Astrocyte (in vitro differentiated cells and primary cell): ENCODE measurements around the gene VPS11.

ENCODE experiments used
- EZH2 ChIP-seq: IDR thresholded peaks from 2 replicates; pipeline ENCODE4 v1.6.1; 2012; ENCODE audit warnings: mild to moderate bottlenecking, low read length, inconsistent platforms; ENCODE audit not compliant: insufficient read depth
- TF ChIP-seq, protein P1 (sequence below): IDR thresholded peaks from 2 replicates; pipeline ENCODE4 v1.5.1; 2011; ENCODE audit warnings: low read depth, mild to moderate bottlenecking, inconsistent platforms, low read length, moderate library complexity; ENCODE audit not compliant: insufficient read depth

DNA sequence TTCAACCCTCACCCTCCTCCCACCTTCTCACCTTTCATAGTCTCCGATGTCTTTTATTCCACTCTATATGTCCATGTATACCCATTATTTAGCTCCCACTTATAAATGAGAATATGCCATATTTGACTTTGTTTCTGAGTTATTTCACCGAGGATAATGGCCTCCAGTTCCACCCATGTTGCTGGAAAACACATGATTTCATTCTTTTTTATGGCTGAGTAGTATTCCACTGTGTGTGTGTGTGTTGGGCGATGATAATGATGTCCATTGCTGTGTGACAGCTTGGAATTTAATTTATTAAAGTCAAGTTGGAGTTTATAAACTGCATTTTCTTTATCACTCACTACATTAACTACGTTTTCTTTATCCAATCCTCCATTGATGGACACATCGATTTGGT lies 50.6 kb downstream of the VPS11 start:
- no peak for TF ChIP-seq EZH2
- TF ChIP-seq, protein P1, sequence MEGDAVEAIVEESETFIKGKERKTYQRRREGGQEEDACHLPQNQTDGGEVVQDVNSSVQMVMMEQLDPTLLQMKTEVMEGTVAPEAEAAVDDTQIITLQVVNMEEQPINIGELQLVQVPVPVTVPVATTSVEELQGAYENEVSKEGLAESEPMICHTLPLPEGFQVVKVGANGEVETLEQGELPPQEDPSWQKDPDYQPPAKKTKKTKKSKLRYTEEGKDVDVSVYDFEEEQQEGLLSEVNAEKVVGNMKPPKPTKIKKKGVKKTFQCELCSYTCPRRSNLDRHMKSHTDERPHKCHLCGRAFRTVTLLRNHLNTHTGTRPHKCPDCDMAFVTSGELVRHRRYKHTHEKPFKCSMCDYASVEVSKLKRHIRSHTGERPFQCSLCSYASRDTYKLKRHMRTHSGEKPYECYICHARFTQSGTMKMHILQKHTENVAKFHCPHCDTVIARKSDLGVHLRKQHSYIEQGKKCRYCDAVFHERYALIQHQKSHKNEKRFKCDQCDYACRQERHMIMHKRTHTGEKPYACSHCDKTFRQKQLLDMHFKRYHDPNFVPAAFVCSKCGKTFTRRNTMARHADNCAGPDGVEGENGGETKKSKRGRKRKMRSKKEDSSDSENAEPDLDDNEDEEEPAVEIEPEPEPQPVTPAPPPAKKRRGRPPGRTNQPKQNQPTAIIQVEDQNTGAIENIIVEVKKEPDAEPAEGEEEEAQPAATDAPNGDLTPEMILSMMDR, result no peak
